Measurements from ENCODE around the gene GPR21.

GPR21 gene

GRCh38 chr9:123033352-123033751 lies at the start of gene GPR21:
TSS of gene GPR21 (plus strand) at chr9:123033667. CDS start at chr9:123034567, 900 bp downstream.
- no peak for DNase-seq (ENCODE audit: low read depth)
- no peak within 1 kb of the TSS for H3K4me3 ChIP-seq (ENCODE audit: low read depth, low read length)
- TF ChIP-seq, protein P1, sequence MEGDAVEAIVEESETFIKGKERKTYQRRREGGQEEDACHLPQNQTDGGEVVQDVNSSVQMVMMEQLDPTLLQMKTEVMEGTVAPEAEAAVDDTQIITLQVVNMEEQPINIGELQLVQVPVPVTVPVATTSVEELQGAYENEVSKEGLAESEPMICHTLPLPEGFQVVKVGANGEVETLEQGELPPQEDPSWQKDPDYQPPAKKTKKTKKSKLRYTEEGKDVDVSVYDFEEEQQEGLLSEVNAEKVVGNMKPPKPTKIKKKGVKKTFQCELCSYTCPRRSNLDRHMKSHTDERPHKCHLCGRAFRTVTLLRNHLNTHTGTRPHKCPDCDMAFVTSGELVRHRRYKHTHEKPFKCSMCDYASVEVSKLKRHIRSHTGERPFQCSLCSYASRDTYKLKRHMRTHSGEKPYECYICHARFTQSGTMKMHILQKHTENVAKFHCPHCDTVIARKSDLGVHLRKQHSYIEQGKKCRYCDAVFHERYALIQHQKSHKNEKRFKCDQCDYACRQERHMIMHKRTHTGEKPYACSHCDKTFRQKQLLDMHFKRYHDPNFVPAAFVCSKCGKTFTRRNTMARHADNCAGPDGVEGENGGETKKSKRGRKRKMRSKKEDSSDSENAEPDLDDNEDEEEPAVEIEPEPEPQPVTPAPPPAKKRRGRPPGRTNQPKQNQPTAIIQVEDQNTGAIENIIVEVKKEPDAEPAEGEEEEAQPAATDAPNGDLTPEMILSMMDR (IDR thresholded peaks at IDR 0.05; ENCODE audit: low read depth, low read length, missing control alignments): no peak

DNA sequence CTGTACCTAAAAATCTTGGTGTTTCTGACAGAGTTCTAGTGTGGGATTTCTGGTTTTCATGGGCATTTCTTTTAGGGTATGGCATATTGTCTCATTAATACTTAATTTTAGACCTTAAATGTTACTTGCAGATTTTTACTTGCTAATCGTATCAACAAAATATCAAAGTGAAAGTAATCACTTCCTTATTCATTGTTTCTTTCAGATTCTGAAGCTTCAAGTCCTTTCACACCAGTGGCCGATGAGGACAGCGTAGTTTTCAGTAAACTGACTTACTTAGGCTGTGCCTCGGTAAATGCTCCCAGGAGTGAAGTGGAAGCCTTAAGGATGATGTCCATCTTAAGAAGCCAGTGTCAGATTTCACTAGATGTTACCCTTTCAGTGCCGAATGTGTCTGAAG lies 47.5 kb upstream of the GPR21 start:
- H3K4me3 ChIP-seq (ENCODE audit: low read depth, low read length): no peak overlapping the region
- no peak for DNase-seq (ENCODE audit: low read depth)
- TF ChIP-seq, protein P1 (IDR thresholded peaks at IDR 0.05; ENCODE audit: low read depth, low read length, missing control alignments): no peak

- H3K4me3 ChIP-seq (ENCODE audit: low read depth, low read length): no peak overlapping the region
- no peak for DNase-seq (ENCODE audit: low read depth)
- TF ChIP-seq, protein P1 (IDR thresholded peaks at IDR 0.05; ENCODE audit: low read depth, low read length, missing control alignments): no peak
Measured at GRCh38 chr9:122988141-122988540, 45.3 kb upstream of the GPR21 start.

DNA sequence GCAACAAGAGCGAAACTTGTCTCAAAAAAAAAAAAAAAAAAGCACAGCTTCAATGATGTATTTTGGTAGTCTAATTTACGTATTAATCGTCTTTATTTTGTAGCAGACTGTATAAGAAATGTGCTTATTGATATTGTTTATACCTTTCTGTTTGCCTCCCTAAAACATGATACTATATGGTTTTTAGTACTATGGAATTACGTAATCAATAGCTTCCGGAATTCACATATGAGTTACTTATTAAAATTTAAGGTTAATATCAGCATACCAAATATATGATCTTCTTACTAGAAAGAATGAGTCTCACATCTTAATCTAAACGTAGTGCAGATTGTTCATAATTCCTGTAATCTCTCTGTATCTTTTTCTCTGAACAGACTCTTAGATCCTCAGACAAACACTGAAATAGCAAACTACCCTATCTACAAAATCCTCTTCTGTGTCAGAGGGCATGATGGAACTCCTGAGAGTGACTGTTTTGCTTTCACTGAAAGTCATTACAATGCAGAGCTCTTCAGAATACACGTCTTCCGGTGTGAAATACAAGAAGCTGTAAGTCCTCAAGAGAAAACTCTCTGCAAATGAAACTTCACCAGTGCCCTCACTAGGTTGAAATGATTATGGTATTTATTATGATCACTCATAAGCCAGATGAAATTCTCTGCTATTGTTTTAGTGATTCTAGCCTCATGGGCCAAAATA lies 44.4 kb upstream of the GPR21 start:
- peak; percentile 33 for DNase-seq (ENCODE audit: low read depth)
- H3K4me3 ChIP-seq (ENCODE audit: low read depth, low read length): no peak overlapping the region
- TF ChIP-seq, protein P1 (IDR thresholded peaks at IDR 0.05; ENCODE audit: low read depth, low read length, missing control alignments): no peak

DNA sequence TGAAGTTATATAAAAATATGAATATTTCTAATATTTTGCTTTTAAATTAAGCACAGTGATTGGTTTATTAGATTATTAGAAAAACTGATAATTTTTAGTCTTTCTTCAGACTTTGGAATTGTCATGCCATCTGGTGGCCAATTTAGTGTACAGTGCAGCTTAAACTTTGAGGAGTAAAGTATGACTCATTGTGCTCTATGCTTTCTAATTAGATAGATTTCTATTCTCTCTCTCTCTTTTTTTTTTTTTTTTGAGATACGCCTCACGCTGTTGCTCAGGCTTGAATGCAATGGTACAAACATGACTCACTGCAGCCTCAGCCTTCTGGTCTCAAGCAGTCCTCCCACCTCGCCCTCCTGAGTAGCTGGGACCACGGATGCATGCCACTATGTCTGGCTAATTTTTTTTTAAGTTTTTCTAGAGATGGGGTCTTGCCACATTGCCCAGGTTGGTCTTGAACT lies 42.1 kb upstream of the GPR21 start:
- peak; percentile 24 for DNase-seq (ENCODE audit: low read depth)
- TF ChIP-seq, protein P1 (IDR thresholded peaks at IDR 0.05; ENCODE audit: low read depth, low read length, missing control alignments): peak; percentile 48
- no peak overlapping the region for H3K4me3 ChIP-seq (ENCODE audit: low read depth, low read length)

GRCh38 chr9:122996586-122996985 lies 36.9 kb upstream of the GPR21 start:
- H3K4me3 ChIP-seq (ENCODE audit: low read depth, low read length): no peak overlapping the region
- no peak for DNase-seq (ENCODE audit: low read depth)
- TF ChIP-seq, protein P1 (IDR thresholded peaks at IDR 0.05; ENCODE audit: low read depth, low read length, missing control alignments): no peak

- TF ChIP-seq, protein P1 (IDR thresholded peaks at IDR 0.05; ENCODE audit: low read depth, low read length, missing control alignments): no peak
- H3K4me3 ChIP-seq (ENCODE audit: low read depth, low read length): no peak overlapping the region
- DNase-seq (ENCODE audit: low read depth): no peak
Measured at GRCh38 chr9:122998448-122998847, 35.0 kb upstream of the GPR21 start.

Data from GM12864 (cell line).